Right forelimb (tissue), 1 donor: ENCODE results near the gene SHISAL1.

Source experiments
- DNase-seq: peaks from one replicate; pipeline ENCODE4 v3.0.0-alpha.2; 2018

SHISAL1 gene

DNA sequence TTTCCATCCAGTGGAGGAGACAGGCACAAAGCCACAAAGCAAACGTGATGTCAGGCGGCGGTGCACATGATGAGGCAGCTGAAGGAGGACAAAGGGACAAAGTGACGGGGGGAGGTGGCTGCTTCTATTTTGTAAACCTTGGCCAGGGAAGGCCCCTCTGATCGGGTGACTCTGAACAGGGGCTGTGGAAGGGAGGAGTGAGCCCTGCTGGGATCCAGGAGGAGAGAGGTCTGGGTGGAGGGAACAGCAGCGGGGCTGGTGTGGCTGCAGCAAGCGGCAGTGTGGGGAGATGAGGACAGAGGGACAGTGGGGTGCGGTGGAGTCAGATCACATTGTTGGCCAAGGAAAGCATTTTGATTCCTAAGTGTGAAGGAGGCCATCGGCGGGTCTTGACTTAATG, 36.7 kb downstream of the SHISAL1 start:
- no peak for DNase-seq

DNA sequence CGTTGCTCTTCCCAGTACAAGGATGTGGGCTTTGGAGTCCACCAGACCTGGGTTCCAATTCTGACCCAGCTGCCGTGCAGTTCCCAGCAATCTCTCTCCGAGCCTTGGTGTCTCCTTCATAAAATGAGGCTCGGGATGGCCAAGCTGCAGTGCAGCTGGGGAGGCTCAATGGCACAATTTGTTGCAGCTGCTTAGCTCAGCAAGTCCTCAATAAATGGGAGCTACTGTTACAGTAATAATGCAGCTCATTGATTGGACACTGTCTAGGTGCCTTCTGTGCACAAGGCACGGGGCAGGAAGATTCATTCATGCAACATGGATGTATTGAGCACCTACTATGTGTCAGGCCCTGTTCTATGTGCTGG, 37.1 kb downstream of the SHISAL1 start:
- no peak for DNase-seq

DNA sequence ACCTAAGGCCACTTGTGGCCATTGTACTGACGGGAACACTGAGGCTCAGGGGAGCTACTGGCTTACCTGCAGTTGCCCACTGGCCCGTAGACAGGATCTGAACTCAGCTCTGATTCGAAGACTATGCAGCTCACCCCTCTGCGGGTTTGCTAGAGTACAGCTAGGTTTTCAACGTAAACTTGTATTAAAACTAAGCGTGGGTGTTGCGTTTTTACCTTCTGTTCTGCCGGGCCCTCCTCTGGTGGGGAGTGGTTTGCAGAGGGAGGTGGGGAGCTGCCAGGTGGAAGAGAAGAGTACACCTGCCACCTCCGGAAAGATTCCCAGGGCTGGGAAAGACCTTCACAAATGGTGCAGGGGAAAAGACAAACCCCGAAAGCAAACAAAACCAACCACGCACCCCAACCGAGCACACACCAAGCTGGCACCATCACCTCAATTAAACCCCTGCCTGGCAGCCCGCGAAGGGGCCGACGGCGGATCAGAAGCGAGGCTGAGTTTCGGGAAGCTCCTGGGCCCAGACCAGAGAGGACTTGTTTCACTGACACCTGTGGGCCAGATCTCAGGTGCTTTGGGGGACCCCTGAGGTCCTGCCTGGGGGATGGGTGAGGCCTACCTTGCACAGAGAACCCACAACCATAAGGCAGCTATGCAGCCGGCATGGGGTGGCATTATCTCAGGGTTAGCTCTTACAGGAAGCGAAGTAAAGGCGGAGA, 37.7 kb downstream of the SHISAL1 start:
- peak; percentile 9 for DNase-seq

DNA sequence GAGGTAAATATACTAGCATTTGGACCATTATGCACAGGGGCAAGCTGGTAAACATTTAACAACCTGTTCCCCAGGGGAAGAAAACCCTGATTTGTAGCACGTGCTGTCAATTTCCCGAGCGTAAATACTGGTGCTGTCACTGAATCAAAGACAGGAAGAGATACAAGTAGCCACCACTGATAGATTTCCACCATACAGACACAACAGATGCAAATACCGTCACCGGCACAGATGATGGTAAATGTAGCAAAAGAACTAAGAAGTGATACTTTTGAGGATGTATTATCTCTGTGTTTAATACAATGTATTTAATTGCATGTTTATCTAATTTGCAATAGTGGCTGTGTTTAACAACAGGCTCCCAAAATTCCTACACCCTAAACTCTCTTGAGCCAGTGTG, 39.6 kb downstream of the SHISAL1 start:
- DNase-seq, result no peak

DNA sequence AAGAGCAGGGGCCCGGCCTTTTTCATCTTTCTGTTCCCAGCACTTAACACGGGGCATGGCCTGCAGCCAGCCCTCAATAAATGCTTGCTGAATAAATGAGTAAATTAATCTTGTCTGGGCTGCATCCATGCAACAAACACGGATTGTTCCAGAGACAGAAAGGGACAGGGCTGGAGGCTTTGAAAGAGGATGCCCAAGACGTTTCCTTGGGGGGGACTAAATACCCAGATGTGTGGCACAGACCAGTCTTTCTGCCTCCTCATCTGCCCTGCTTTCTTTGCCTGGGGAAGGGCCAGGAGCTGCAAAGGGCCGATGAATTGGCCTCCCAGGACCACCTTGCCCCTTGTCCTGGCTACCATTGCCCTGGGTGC, 40.4 kb downstream of the SHISAL1 start:
- peak; percentile 36 for DNase-seq

DNA sequence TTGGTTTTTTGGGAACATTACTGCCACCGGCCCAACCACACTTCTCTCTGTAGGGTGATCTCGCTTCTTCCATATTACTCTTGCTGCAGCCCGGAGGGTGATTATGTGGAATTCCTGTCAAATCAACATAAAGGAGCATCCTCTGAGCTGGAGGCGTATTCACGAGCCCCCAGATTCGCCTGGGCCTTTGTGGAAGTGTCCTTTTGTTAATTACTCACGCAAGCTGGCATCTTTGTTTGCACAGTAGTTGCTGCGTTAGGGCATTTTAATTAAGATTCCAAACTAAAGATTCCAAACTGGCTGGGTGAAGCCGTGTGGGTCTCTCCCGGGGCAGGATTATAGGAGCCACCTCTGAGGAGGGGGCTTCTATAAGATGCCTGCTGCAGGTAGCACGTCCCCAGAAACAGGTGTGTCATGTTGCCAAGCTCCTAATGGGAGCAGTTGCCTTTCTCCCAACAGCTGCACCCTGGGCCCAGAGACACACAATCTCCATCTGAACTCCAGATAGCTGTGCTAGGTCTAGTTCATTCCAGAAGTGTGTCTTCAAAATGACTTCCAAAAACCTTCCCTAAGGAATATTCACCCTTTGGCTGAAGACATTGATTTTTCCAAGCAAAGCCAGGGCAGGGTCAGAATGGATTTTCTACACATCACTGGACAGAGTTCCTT, 40.9 kb downstream of the SHISAL1 start:
- DNase-seq, result peak; percentile 24

DNA sequence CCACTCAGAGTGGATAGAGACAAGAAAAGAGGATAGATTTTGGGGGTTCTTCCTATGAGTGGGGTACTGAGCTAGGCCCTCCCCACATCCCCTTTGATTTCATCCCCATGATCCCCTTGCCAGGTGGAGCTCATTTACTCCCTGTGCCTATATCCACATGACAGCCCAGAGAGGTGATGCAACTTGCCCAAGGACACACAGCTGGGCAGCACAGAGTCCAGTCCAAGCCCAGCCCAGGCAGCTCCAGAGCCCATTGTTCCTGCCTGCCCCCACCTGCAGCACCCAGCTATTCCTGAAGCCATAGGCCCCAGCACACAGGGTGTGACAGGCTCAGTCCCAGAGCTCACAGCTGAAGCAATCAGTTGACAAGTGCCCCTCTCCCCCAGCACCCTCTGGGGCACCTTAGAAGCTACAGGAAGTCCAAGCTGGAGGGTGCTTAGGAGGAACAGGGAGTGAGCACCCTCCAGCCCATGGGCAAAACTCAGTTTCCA, 41.7 kb downstream of the SHISAL1 start:
- DNase-seq, result peak; percentile 19

DNA sequence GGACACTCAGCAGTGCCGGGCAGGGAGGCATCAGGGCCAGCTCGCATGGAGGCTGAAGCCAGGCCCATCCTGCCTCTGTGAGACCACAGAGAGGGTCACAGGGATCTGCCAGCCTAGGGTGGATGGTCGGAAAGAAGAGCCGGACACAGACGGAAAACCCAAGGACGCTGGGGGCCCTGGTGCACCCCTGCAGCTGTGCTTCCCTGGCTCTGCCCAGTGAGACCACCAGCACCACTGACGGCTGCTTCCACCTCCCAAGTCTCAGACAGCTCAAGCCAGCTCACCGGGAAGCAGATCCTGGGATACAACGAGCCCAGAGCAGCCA, 42.2 kb downstream of the SHISAL1 start:
- no peak for DNase-seq

DNA sequence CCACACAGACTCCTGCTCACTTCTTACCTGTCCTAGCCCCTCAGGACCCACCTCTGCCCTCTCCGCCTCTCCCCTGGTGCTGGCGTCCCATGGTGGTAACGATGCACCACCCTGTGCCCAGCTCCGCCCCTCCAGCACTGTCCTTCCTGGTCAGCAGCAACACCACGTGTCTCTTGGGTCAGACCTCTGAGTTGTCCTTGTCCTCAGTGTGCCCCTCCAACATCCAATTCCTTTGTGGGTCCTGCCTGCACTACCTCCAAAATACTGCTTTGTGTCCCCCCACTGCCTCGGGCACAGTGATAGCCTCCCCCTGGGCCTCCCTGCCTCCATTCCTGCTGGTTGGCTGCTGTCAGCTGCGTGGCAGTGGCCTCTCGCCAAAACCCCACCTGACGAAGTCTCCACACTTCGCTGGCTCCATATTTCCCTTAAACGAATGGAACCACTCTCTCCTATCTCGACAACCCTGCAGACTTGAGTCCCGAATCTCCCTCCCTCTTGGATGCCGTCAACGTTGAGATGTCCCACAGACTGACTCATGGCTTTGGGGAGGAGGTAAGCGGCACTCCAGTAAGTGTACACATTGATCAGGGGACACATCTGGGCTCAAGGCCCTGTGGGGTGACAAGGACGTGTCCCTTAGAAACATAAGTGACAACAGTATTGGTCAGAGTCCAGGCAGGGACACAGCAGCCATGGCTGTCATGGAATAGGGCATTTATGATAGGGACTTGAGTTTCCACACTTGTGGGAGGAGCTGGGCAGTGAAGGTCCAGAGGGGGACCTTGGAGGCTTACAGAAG, 42.8 kb downstream of the SHISAL1 start:
- no peak for DNase-seq

DNA sequence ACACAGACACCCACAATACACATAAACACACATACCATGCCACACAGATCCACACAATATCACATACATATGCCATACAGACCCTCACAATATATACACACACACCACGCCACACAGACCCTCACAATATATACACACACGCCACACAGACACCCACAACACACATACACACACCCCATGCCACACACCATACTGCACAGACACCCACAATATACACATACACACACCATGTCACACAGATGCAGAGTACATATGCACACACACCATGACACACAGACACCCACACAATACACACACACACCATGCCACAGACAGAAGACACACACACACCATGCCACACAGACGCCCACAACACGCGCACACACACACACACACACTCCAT, 43.6 kb downstream of the SHISAL1 start:
- DNase-seq, result no peak

DNA sequence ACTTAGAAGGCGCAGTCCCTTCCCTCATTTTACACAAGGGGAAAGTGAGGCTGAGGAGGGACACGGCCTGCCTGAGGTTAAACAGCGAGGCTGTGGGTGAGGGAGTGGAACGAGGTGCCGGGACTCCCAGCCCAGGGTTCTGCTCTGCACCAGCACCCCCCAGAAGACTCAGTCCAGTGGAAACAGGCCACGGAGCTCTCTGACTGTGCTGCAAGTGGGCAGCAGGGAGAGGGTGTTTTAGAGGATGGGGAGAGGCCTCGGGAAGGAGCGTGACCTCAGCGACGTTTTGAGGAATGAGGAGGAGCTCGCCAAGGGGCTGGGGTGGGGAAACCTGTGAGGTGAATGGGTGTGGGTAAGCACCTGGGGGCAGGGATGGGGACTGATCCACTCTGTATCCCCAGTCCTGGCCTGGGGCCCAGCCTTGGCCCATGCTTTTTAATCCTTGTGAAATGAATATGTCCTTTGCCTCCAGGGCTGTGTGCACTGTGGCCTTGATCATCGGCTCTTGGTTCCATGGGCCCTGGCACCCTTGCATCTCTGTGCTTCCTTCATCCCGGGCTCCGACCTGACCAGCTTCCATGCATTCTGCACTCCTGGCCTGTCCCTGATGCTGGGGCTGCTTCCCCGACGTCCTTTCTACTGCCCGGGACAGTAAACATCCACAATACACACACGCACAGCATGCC, 44.2 kb downstream of the SHISAL1 start:
- no peak for DNase-seq

DNA sequence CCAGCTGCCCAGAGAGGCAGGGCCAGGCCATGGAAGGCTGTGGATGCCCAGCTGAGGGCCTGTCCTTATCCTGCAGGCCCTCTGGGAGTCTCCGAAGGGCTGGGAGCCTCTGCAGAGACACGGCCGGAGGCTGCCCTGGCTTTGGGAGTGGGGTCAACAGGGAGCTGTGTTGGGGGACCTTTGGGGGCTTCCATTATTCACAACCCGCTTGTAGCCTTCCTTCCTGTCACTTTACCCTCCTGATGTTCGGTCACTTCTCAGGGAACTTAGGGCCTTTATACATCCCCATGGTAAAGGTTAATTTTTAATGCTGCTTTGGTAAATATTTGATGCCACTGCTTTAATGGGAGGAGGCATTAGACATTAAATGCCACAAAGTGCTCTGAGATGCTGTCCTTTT, 44.9 kb downstream of the SHISAL1 start:
- no peak for DNase-seq

DNA sequence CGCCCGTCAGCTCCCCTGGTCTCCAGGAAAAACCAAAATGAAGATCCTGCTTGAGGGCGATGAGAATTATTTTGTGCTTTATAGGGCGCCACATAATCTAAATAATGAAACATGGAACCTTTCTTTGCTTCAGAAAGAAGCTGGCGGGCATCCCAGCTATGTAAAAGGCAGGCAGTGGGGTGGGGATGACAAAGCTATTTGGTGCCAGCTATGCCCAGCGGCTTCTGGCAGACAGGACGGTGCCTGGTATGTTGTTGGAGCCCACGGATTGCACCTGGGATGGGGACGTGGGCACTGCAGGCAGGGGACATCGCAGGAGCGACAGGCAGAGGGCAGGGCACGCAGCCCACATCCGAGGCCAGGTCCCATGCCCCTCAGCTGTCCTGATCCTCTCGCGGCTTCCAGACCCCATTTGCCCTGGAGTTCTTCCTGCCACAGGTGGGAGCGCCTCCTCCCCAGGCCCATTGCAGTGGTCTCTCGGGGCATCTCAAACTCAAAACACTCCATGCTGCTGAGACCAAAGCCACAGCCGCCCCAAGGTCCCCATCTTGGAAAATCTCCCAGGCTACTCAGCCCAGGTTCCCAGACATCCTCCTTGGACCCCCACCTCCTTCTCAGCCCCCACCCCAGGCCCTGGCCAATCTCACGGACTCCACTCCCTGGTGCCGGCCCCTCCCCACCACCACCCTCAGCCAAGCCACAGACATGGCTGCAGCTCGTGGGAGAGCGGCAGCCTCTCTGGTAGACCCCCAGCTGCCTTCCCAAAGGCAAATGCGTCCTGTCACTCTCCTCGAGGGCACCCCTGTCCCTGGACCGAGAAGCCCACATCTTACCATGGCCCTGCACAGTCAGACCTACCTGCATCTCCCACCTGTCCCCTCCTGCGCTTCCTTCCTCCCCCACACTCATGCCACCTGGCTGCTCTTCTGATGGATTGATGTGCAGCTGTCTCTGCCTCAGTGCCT, 45.7 kb downstream of the SHISAL1 start:
- DNase-seq, result no peak

DNA sequence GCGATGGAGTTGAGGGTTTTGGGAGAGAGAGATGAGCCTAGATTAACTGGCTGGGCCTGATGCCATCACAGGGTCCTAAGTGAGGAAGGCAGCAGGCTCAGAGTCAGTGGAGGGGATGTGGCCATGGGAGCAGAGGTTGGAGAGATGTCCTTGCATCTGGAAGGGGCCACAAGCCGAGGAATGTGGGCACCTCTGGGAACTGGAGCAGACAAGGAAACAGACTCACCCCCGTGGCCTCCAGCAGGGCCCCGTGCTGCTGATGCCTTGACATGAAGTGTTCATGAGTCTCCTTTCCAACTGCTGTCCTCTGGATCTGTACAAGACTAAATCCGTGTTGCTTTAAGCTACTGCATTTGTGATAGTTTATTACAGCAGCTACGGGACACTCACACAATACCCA, 49.2 kb downstream of the SHISAL1 start:
- DNase-seq, result peak; percentile 28

DNA sequence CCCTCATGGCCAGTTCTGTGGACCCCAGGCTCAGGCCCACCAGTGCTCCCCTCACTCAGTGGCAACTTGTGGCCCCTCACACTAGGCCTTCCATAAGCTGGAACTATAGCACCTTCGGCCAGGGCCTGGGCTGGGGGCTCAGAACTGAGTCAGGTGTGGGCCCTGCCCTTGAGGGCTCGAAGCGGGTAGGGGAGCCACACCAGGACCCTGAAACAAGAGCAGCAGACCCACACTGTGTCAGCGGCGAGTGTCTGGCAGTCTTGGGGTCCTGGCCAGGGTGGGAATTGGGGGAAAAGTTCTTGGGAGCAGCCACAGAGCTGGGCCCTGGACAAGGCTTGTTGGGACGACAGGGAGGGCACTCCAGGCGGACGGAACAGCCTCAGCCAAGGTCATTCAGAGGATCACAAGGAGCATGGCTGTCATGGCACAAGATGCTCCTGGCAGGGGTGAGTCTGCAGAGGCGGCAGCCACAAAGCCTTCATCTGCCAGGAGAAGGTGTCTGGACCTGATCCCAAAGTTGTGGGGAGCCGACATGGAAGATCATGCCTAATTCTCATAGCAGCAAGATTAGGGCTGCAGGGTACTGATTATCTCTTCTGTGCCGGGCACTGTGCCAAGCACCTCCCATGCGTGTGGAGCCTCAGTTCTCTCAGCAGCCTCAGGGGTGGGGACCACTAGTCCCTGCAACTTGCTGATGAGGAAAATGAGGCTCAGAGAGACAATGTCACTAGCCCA, 50.7 kb downstream of the SHISAL1 start:
- DNase-seq, result peak; percentile 40

DNA sequence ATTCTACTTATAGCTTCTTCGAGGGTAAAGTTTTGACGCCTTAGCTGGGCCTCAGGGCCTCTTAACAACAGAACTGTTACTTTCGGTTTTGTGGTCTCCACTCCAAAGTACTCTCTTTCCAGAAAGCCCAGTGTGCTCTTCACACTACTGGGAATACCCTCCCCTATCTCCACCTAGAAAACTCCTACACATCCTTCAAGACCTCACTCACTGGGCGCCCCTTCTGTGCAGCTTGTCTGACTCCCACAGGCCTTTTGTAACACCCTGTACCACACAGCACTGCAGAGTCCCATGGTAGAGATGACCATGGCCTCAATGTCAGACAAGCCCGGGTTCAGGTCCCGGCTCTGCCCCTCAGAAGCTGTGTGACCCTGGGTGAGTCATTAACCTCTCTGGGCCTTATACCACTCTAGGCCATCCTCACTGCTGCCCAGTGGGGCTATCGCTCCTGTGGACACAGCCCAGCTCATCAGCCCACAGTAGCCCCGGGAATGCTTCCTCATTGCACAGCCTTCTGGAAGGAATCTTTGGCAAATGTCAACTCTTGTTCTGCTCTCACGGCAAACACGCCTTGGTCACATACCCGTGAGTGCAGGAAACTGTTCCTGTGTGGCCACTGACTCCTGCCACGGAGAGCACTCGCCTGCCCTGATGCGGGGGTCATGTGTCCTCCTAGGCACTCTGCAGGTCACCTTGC, 51.4 kb downstream of the SHISAL1 start:
- DNase-seq, result peak; percentile 26

DNA sequence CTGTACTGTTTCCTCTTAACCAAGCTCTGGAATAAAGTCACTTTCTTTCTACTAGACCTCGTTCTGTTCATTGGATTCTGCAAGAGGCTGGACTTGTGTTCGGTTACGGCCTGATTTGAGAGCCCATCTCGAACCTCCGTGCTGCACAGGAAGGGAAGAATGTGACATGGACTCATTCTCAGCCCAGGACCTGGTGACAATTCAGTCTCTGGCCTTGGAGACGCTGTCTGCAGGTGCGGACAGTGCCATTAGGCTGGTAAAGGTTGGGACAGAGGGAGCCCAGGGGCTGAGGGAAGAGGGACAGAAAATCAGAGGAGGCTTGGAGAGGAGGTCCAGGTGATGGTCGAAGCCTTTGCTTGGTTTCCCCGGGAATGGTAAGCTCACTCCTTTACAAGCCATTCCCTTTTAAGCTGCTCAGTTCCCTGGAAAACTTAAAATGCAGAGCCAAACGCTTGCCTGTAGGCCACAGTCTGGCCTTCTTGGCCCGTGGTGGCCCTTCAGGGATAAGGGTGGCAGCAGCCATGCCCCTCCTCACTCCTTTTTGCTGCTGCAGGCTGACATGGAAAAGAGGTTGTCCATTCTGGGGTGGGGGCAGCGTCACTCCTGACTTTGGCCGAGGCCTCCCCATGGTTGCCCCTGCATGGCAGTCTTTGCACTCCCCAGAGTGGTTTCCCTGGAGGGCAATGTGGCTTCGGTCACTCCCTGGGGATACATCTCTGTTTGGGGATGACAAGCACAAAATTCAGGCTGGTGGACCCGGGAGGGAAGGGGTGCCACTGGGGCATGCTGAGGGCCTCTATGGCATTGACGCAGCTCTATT, 52.3 kb downstream of the SHISAL1 start:
- peak; percentile 21 for DNase-seq

DNA sequence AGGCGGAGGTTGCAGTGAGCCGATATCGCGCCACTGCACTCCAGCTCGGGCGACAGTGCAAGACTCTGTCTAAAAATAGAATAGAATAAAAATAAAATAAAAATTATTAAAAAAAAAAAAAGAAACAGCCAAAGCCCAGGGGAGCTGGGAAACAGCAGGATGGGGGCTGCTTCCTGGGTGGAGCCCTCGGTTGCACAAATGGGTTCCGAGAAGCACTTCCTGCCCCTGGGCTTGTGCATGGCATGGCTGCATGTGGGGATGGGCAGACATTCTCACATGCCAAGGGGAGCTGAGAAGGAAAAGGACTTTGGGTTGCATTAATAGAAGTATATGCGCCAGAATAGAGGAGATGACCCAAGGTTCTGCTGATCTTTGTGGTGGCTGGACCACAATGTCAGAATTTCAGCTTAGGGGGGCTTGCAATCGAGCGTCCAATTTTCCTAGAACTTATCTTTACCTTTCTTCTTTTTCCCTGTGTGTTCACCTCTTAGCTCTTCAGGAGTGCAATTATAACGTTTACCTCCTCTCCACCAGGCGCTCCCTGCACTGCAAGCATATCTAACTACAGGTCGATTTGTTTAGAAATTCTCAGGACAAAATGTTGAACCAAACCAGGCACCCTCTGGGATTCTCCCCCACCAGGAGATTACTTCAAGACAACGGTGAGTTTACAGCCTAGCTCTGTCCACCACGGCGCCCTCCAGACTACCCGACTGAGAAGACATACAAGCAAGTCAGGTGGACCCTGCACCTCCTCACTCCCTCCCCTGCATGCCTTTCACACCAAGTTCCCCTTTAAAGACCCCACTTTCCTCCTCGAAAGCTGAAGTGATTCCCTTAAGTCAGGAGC, 53.2 kb downstream of the SHISAL1 start:
- DNase-seq, result peak; percentile 34
